ENCODE results near the gene RPH3AL. TPM values are rescaled to one million over a fixed set of nuclear protein-coding genes. Genes with fewer than 3 reads are reported as not detected.
A peak's percentile ranks its signal among the peaks of the same experiment; 100 is the strongest.

Gene RPH3AL
- total and polyA plus RNA-seq, 9 donors: 5.8 to 43.8 (median 21.0) TPM

- H3K4me3 ChIP-seq: peak overlapping the region; percentile 33
- WGBS, 3 donors: 0 to 1% (median 1%) methylated on average over 23 to 69 of the region's 70 CpGs
- peak overlapping the region; percentile 50 to 85 for H3K27ac ChIP-seq
- TF ChIP-seq, protein P1, sequence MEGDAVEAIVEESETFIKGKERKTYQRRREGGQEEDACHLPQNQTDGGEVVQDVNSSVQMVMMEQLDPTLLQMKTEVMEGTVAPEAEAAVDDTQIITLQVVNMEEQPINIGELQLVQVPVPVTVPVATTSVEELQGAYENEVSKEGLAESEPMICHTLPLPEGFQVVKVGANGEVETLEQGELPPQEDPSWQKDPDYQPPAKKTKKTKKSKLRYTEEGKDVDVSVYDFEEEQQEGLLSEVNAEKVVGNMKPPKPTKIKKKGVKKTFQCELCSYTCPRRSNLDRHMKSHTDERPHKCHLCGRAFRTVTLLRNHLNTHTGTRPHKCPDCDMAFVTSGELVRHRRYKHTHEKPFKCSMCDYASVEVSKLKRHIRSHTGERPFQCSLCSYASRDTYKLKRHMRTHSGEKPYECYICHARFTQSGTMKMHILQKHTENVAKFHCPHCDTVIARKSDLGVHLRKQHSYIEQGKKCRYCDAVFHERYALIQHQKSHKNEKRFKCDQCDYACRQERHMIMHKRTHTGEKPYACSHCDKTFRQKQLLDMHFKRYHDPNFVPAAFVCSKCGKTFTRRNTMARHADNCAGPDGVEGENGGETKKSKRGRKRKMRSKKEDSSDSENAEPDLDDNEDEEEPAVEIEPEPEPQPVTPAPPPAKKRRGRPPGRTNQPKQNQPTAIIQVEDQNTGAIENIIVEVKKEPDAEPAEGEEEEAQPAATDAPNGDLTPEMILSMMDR (IDR thresholded peaks at IDR 0.05): no peak
- TF ChIP-seq POLR2A (IDR thresholded peaks at IDR 0.05) (no peak), EP300 (IDR thresholded peaks at IDR 0.05) (no peak)
- H3K27me3 ChIP-seq: no peaks in the 10 kb centered on the region
- peaks cover 8% of the 10 kb centered on the region for H3K4me1 ChIP-seq (ENCODE audit: insufficient read depth)
- DNase-seq: peak; percentile 59 to 82 (median 71)
- intact Hi-C loops (cut with DNase I): loop anchor here (5.0 to 10.0 kb wide), 5 partner anchors 51 to 238 kb away; partner anchors contain the start of gene DOC2B (in 1 of the 4)
- no peaks in the 10 kb centered on the region for H3K9me3 ChIP-seq
- no peaks in the 10 kb centered on the region for H3K36me3 ChIP-seq
Measured at GRCh38 chr17:385178-385835, 32.7 kb upstream of the RPH3AL start.

GRCh38 chr17:384622-385177 lies 32.1 kb upstream of the RPH3AL start:
- H3K27ac ChIP-seq: peak overlapping the region in 1 of 2 donors; percentile 85
- no peaks in the 10 kb centered on the region for H3K36me3 ChIP-seq
- peaks cover 8% of the 10 kb centered on the region for H3K4me1 ChIP-seq (ENCODE audit: insufficient read depth)
- WGBS, 3 donors: 40 to 50% (median 41%) methylated on average over 32 to 37 of the region's 37 CpGs
- TF ChIP-seq, protein P1 (IDR thresholded peaks at IDR 0.05): no peak
- no peak for TF ChIP-seq POLR2A (IDR thresholded peaks at IDR 0.05)
- no peak for TF ChIP-seq EP300 (IDR thresholded peaks at IDR 0.05)
- intact Hi-C loops (cut with DNase I): loop anchor here (5.0 to 10.0 kb wide), 5 partner anchors 50 to 237 kb away; partner anchors contain the start of gene DOC2B (in 1 of the 4)
- H3K4me3 ChIP-seq: peak overlapping the region; percentile 33
- peak in 1 of 5 donors; percentile 33 for DNase-seq
- no peaks in the 10 kb centered on the region for H3K27me3 ChIP-seq
- H3K9me3 ChIP-seq: no peaks in the 10 kb centered on the region

DNA sequence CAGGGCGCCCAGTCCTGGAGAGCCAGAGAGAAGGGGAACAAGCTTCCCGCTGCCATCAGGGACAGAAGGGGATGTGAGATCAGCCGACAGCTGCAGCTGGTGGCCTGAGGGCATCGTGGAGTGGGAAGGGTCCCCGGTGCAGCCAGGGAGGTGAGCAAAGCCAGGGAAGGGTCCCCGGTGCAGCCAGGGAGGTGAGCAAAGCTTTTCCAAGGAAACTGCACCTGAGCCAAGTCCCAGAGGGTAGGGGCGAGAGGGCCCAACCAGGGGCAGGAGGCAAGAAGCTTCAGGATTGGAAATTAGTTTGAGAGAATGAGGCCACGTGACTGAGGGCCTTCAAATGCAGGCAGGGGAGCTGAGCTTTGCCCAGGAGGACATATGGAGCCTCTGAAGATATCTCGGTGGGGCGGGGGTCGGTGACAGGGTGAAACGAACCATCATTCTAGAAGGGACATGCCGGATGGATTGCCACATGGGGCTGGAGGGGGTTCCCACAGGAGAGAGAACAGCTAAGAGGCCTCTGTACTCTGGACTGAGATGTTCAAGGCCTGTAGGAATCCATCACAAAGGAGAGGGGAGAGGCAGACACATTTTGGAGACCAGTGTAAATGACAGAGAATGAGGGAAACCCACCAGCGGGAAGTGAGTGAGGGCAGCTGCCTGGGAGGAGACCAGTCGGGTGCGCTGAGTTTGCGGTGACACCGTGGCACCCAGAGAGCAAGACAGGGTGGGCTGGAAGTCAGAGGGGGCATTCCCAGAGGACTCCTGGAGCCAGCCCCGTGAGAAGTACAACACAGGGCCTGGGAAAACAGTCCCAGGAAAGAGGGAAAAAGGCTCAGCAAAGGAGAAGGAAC lies 31.4 kb upstream of the RPH3AL start:
- H3K36me3 ChIP-seq: no peaks in the 10 kb centered on the region
- peaks cover 8% of the 10 kb centered on the region for H3K4me1 ChIP-seq (ENCODE audit: insufficient read depth)
- no peak for DNase-seq
- no peaks in the 10 kb centered on the region for H3K9me3 ChIP-seq
- 83 to 87% (median 85%) methylated on average over 19 of the region's 19 CpGs for WGBS, 3 donors
- no peak overlapping the region for H3K4me3 ChIP-seq
- intact Hi-C loops (cut with DNase I): loop anchor here in 2 of 4 donors (10.0 kb wide), 1 partner anchor 49 kb away; no protein-coding TSS in a partner anchor
- no peak for TF ChIP-seq EP300 (IDR thresholded peaks at IDR 0.05)
- TF ChIP-seq, protein P1 (IDR thresholded peaks at IDR 0.05): no peak
- TF ChIP-seq POLR2A (IDR thresholded peaks at IDR 0.05): no peak
- H3K27ac ChIP-seq: peak overlapping the region in 1 of 2 donors; percentile 44
- no peaks in the 10 kb centered on the region for H3K27me3 ChIP-seq

Measured in ovary (tissue), 9 donors.